Sigmoid colon (tissue), 4 donors: ENCODE measurements around the gene ZFHX3.

ENCODE experiments used
- EP300 ChIP-seq, 4 donors: sonication (generic); formaldehyde crosslinking; IDR thresholded peaks; one replicate each; pipeline ENCODE4 v1.6.1; 2017; ENCODE audit warnings: antibody characterized with exemption in 4 of 4
- POLR2A ChIP-seq, 2 donors: fragments of 450-650 bp; IDR thresholded peaks; one replicate each; pipeline ENCODE4 v1.6.1; 2016; ENCODE audit warnings: antibody characterized with exemption in 2 of 2, mild to moderate bottlenecking in 2 of 2, moderate library complexity in 2 of 2
- POLR2AphosphoS5 ChIP-seq, 4 donors: sonication (generic); formaldehyde crosslinking; IDR thresholded peaks; one replicate each; pipeline ENCODE4 v1.6.1; 2017; ENCODE audit warnings: antibody characterized with exemption in 4 of 4
- TF ChIP-seq, protein P1 (sequence below), 4 experiments: fragments of 450-650 bp in 3 of 4; fragments of 200-600 bp in 1 of 4; IDR thresholded peaks; one replicate each; pipeline ENCODE4 v1.5.1; 2016 to 2019; ENCODE audit warnings: antibody characterized with exemption in 4 of 4, mild to moderate bottlenecking in 3 of 4, moderate library complexity in 2 of 4

DNA sequence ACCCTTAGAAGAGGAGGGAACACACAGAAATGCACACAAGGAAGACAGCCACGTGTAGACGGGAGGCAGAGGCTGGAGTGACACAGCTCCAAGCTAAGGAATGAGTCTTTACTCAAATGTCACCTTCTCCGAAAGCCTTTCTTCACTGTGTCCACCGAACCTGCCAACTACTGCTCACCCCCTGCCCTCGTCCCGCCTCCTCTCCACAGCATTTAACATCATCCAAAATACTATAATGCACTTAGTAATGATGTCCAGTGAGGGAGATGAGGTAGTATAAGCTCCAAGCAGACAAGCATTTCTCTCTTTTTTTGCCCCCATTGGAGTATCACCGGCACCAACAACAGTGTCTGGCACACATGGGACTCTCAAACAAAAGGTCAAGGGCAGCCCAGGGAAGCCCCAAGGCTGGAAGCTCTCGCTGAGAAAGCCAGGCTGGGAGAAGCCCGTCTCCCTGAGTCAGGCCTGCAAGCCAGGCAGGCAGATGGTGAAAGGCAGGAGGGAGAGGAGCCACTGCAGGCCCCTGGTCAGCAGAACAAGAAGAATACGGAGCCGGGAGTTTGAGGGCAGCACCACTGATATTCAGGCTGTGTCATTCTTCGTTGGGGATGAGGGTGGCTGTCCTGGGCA lies 25.9 kb downstream of the ZFHX3 start:
- TF ChIP-seq POLR2AphosphoS5 (IDR thresholded peaks at IDR 0.05) (no peak), POLR2A (IDR thresholded peaks at IDR 0.05) (no peak), EP300 (IDR thresholded peaks at IDR 0.05) (no peak)
- TF ChIP-seq, protein P1, sequence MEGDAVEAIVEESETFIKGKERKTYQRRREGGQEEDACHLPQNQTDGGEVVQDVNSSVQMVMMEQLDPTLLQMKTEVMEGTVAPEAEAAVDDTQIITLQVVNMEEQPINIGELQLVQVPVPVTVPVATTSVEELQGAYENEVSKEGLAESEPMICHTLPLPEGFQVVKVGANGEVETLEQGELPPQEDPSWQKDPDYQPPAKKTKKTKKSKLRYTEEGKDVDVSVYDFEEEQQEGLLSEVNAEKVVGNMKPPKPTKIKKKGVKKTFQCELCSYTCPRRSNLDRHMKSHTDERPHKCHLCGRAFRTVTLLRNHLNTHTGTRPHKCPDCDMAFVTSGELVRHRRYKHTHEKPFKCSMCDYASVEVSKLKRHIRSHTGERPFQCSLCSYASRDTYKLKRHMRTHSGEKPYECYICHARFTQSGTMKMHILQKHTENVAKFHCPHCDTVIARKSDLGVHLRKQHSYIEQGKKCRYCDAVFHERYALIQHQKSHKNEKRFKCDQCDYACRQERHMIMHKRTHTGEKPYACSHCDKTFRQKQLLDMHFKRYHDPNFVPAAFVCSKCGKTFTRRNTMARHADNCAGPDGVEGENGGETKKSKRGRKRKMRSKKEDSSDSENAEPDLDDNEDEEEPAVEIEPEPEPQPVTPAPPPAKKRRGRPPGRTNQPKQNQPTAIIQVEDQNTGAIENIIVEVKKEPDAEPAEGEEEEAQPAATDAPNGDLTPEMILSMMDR (IDR thresholded peaks at IDR 0.05) = no peak
